GM12875 (cell line): ENCODE data around the gene TMEM100.

Source experiments
- H3K4me3 ChIP-seq: one replicate; pipeline ENCODE4 v1.5.1; 2011; ENCODE audit warnings: low read depth, low read length, control low read depth
- TF ChIP-seq, protein P1 (sequence below): IDR thresholded peaks from 2 replicates; pipeline ENCODE4 v1.5.1; 2011; ENCODE audit warnings: low read depth, mild to moderate bottlenecking, control low read depth, inconsistent platforms, low read length, moderate library complexity, borderline replicate concordance; ENCODE audit not compliant: insufficient read depth

TMEM100 gene

DNA sequence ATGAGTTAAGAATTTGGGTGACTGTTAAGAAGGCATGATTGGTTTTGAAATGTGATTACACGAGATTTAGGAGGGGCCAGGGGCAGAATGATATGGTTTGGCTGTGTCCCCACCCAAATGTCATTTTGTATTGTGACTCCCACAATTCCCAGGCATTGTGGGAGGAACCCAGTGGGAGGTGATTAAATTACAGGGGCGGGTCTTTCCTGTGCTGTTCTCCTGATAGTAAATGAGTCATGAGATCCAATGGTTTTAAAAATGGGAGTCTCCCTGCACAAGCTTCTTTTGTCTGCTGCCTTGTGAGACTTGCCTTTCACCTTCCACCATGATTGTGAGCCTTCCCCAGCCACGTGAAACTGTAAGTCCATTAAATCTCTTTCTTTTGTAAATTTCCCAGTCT, 34.6 kb downstream of the TMEM100 start:
- TF ChIP-seq, protein P1, sequence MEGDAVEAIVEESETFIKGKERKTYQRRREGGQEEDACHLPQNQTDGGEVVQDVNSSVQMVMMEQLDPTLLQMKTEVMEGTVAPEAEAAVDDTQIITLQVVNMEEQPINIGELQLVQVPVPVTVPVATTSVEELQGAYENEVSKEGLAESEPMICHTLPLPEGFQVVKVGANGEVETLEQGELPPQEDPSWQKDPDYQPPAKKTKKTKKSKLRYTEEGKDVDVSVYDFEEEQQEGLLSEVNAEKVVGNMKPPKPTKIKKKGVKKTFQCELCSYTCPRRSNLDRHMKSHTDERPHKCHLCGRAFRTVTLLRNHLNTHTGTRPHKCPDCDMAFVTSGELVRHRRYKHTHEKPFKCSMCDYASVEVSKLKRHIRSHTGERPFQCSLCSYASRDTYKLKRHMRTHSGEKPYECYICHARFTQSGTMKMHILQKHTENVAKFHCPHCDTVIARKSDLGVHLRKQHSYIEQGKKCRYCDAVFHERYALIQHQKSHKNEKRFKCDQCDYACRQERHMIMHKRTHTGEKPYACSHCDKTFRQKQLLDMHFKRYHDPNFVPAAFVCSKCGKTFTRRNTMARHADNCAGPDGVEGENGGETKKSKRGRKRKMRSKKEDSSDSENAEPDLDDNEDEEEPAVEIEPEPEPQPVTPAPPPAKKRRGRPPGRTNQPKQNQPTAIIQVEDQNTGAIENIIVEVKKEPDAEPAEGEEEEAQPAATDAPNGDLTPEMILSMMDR, result no peak
- no peak overlapping the region for H3K4me3 ChIP-seq

DNA sequence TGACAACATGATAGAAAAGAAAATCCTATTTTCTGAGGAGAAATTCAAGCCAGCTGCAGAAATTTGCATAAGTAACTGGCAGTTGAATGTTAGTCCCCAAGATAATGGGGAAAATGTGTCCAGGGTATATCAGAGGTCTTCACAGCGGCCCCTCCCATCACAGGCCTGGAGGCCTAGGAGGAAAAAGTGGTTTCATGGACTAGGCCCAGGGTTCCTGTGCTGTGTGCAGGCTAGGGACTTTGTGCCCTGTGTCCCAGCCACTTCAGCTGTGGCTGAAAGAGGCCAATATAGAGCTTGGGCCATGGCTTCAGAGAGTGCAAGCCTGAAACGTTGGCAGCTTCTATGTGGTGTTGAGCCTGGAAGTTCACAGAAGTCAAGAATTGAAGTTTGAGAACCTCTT, 35.6 kb downstream of the TMEM100 start:
- no peak overlapping the region for H3K4me3 ChIP-seq
- TF ChIP-seq, protein P1, result no peak

DNA sequence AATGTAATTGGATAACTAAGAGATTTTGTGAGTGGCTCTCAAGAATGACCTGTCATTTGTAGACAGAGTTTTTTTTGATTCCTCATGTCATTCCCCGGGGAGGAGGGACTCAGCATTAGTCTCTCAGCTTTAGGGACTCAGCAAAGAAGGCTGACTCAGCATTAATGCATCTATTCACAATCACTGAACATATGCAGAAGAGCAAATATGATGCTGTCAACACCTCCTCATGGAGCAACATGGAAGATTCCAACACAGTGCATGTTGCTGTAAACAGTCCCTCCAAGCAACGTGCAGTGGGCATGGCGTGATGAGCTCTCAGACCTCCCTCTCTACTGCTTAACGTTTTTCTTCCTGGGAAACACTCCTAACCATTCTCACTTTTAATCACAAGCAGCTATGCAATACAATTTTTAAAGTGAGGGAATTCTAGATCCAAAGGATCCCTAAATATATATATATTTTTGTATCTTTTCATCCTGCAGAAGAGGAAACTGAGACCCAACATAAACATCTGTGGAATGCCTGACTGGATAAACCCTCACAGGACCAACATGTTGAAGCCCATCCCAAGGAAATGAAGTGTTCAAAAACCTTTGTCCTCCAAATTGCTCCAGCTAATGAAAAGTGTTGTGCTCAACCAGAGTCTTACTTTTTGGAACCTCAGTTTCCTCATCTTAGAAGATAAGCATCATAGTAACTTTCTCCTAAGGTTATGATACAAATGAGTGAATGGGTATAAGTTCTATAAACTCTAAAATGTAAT, 38.9 kb downstream of the TMEM100 start:
- TF ChIP-seq, protein P1, result no peak

DNA sequence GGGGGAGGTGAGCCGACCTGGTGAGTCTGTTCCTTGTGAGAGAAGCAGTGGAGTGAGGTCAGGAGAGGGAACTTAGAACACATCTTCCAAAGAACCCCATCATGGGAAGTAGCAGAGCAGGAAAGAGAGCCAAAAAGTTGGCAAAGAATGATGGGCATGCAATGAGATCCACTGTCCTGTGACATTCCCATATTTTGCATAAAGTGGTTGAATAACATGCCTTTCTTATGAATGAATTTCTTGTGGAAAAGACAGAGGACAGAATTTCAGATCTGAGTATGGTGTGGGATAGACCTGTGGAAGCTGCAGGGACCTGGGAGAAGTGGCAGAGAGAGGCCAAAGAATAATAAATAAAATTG, 41.3 kb downstream of the TMEM100 start:
- TF ChIP-seq, protein P1, result no peak

More for the DNA sequence above, 38.9 kb downstream of the TMEM100 start:
- no peak overlapping the region for H3K4me3 ChIP-seq

DNA sequence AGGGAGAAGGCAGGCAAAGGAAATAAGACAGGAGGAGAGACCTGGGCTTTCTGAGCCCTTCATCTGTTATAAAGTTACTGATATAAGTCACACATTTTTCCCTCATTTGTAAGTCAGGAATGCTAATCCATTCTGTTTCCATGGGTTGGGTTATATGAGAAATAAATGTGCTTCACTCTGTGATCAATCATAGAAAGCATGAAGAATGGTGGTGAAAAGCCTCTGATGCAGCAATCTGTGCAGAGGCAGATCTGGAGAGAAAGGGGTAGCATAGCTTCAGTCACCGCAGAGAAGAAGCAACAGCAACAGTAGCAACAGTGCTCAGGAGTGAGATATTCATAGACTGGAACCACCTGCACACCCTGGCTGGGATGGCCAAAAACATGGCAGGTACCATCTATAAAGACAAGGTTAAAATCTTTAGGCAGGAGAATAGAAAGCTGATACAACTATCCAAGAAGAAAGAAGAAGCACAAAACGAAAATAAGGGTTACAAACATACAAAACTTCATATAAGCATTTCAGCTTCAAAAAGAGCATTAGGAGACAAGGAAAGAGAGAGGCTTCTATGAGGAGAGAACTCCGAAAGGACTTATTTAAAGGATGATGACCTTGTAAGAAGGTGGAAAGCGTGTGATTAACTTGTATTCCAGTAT, 41.9 kb downstream of the TMEM100 start:
- no peak overlapping the region for H3K4me3 ChIP-seq
- TF ChIP-seq, protein P1, result no peak

More for the DNA sequence above, 41.3 kb downstream of the TMEM100 start:
- H3K4me3 ChIP-seq, result no peak overlapping the region

DNA sequence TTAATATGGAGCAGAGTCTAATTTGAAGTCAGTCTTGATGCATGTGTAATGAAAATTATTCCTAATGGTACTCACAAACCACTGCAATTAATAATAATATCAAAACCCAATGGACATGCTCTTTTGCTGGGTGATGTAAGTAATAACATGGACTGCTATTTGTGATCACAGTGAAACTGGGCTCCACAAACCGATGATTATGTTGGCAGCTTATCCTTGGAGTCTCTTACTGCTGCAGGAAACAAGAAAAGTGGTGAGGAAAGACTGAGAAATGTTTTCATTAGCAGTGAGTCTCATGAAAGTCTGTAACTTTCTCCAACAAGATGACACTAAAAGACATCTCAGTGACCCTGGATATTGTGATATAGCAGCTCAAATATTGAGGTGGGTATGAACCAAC, 45.2 kb downstream of the TMEM100 start:
- no peak overlapping the region for H3K4me3 ChIP-seq
- TF ChIP-seq, protein P1, result no peak

DNA sequence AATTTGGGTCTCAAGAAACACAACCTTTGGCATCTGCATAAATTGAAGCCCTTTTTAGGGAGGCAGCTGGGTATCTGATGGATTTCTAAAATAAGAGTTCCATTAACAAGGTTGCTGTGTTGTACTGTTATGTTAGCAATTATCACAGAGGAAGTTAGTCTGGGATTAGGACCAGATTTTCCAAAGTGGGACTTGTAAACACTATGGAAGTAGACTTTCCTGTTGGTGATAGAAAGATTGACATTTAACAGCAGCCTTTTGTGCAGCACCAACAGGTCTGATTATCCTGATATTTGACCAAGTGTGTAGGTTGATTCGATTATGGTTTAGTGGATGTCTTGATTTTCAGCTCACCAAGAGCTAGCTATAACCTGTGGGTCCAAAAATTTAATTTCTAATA, 46.4 kb downstream of the TMEM100 start:
- no peak overlapping the region for H3K4me3 ChIP-seq
- TF ChIP-seq, protein P1, result no peak
